A549 (cell line): Measurements from ENCODE around the gene FDPS.

Experiments
- CBX8 ChIP-seq: fragments of 200-600 bp; sonication (generic); IDR thresholded peaks from 2 replicates; pipeline ENCODE4 v1.6.1; 2016
- FOSL2 ChIP-seq, 2 experiments: fragments of 450-650 bp in 1 of 2; fragments of >200 bp in 1 of 2; sonication (Bioruptor Twin) in 1 of 2; formaldehyde crosslinking; IDR thresholded peaks; 2 replicates each; pipeline versions ENCODE4 v1.5.0 to v1.6.1; 2016 to 2020; ENCODE audit warnings: mild to moderate bottlenecking in 1 of 2, moderate library complexity in 1 of 2
- TF ChIP-seq, protein P1 (sequence below): fragments of >200 bp; sonication (Bioruptor Twin); formaldehyde crosslinking; IDR thresholded peaks from 3 replicates; pipeline ENCODE4 v1.5.1; 2016

GRCh38 chr1:155322953-155323728, 14.5 kb downstream of the FDPS start:
- TF ChIP-seq FOSL2 (IDR thresholded peaks at IDR 0.05) (no peak), FOSL2 (CRISPR knock-in tag; IDR thresholded peaks at IDR 0.05) (no peak), CBX8 (no peak)
- TF ChIP-seq, protein P1, sequence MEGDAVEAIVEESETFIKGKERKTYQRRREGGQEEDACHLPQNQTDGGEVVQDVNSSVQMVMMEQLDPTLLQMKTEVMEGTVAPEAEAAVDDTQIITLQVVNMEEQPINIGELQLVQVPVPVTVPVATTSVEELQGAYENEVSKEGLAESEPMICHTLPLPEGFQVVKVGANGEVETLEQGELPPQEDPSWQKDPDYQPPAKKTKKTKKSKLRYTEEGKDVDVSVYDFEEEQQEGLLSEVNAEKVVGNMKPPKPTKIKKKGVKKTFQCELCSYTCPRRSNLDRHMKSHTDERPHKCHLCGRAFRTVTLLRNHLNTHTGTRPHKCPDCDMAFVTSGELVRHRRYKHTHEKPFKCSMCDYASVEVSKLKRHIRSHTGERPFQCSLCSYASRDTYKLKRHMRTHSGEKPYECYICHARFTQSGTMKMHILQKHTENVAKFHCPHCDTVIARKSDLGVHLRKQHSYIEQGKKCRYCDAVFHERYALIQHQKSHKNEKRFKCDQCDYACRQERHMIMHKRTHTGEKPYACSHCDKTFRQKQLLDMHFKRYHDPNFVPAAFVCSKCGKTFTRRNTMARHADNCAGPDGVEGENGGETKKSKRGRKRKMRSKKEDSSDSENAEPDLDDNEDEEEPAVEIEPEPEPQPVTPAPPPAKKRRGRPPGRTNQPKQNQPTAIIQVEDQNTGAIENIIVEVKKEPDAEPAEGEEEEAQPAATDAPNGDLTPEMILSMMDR = peak; percentile 95
